Stimulated activated CD8-positive, alpha-beta memory T cell treated with anti-CD3 and anti-CD28 coated beads, Interleukin-15, amount 100 ng/mL, for 1 hour (primary cell): ENCODE measurements around the gene DDX11.
"Not testable (repeated sequence)": the region's sequence is repeated elsewhere in the genome, so short reads cannot be mapped to it uniquely, and the experiment has no call there.

Source experiments
- DNase-seq: peaks from one replicate; pipeline ENCODE4 v3.0.0-alpha.2; 2020; ENCODE audit warnings: low read depth

DDX11 gene

GRCh38 chr12:31073527-31074332 is at the start of gene DDX11:
TSS of gene DDX11 (plus strand) at chr12:31073860. CDS start at chr12:31078394, 4,534 bp downstream.
- peak; percentile 81 for DNase-seq

- DNase-seq: no peak
Measured at GRCh38 chr12:31026202-31026601, 47.5 kb upstream of the DDX11 start.

GRCh38 chr12:31027006-31027405 is 46.7 kb upstream of the DDX11 start:
- not testable (repeated sequence) for DNase-seq

- no peak for DNase-seq
Measured at GRCh38 chr12:31029468-31029867, 44.2 kb upstream of the DDX11 start.

- DNase-seq: no peak
Measured at GRCh38 chr12:31029916-31030562, 43.6 kb upstream of the DDX11 start.

- no peak for DNase-seq
Measured at GRCh38 chr12:31031951-31032335, 41.7 kb upstream of the DDX11 start.

- no peak for DNase-seq
Measured at GRCh38 chr12:31033146-31033545, 40.5 kb upstream of the DDX11 start.

GRCh38 chr12:31033681-31034080 is 40.0 kb upstream of the DDX11 start:
- DNase-seq: no peak

GRCh38 chr12:31034372-31034771 is 39.3 kb upstream of the DDX11 start:
- DNase-seq: no peak

- DNase-seq: no peak
Measured at GRCh38 chr12:31035226-31035625, 38.4 kb upstream of the DDX11 start.

GRCh38 chr12:31035967-31036665 is 37.5 kb upstream of the DDX11 start:
- no peak for DNase-seq

- no peak for DNase-seq
Measured at GRCh38 chr12:31037028-31037427, 36.6 kb upstream of the DDX11 start.

GRCh38 chr12:31037931-31038330 is 35.7 kb upstream of the DDX11 start:
- no peak for DNase-seq

GRCh38 chr12:31041033-31041564 is 32.6 kb upstream of the DDX11 start:
- DNase-seq: no peak

GRCh38 chr12:31050143-31050542 is 23.5 kb upstream of the DDX11 start:
- not testable (repeated sequence) for DNase-seq

- DNase-seq: not testable (repeated sequence)
Measured at GRCh38 chr12:31050548-31050947, 23.1 kb upstream of the DDX11 start.

GRCh38 chr12:31051692-31052091 is 22.0 kb upstream of the DDX11 start:
- DNase-seq: not testable (repeated sequence)

GRCh38 chr12:31052121-31052520 is 21.5 kb upstream of the DDX11 start:
- DNase-seq: not testable (repeated sequence)

- not testable (repeated sequence) for DNase-seq
Measured at GRCh38 chr12:31052666-31053439, 20.8 kb upstream of the DDX11 start.

- DNase-seq: not testable (repeated sequence)
Measured at GRCh38 chr12:31053944-31054343, 19.7 kb upstream of the DDX11 start.

- DNase-seq: no peak
Measured at GRCh38 chr12:31057671-31058070, 16.0 kb upstream of the DDX11 start.

- DNase-seq: not testable (repeated sequence)
Measured at GRCh38 chr12:31066196-31066595, 7.5 kb upstream of the DDX11 start.
